GM19035 (cell line): ENCODE data around the gene ALPK3.

Experiments
- ATAC-seq: cut with Tn5 transposase; IDR thresholded peaks from one replicate; pipeline ENCODE4 v1.9.1; 2021; ENCODE audit not compliant: unreplicated experiment

ALPK3 gene

GRCh38 chr15:84821501-84822021, 4.4 kb downstream of the ALPK3 start:
- no peak for ATAC-seq

- no peak for ATAC-seq
Observed at GRCh38 chr15:84822653-84823281, 5.6 kb downstream of the ALPK3 start.

- no peak for ATAC-seq
Observed at GRCh38 chr15:84823282-84823878, 6.2 kb downstream of the ALPK3 start.

- ATAC-seq, result no peak
Observed at GRCh38 chr15:84824260-84825007, 7.3 kb downstream of the ALPK3 start.

GRCh38 chr15:84826369-84826823, 9.2 kb downstream of the ALPK3 start:
- ATAC-seq, result no peak

GRCh38 chr15:84827246-84827645, 10.1 kb downstream of the ALPK3 start:
- ATAC-seq, result no peak

GRCh38 chr15:84828086-84828908, 11.1 kb downstream of the ALPK3 start:
- ATAC-seq, result no peak

GRCh38 chr15:84829428-84829827, 12.3 kb downstream of the ALPK3 start:
- no peak for ATAC-seq

- ATAC-seq, result no peak
Observed at GRCh38 chr15:84830036-84830435, 12.9 kb downstream of the ALPK3 start.

- no peak for ATAC-seq
Observed at GRCh38 chr15:84831028-84831427, 13.9 kb downstream of the ALPK3 start.

- ATAC-seq, result no peak
Observed at GRCh38 chr15:84831613-84832012, 14.5 kb downstream of the ALPK3 start.

- no peak for ATAC-seq
Observed at GRCh38 chr15:84832448-84833040, 15.4 kb downstream of the ALPK3 start.

GRCh38 chr15:84833447-84834228, 16.5 kb downstream of the ALPK3 start:
- no peak for ATAC-seq

- ATAC-seq, result no peak
Observed at GRCh38 chr15:84834229-84834955, 17.2 kb downstream of the ALPK3 start.

GRCh38 chr15:84834969-84835368, 17.8 kb downstream of the ALPK3 start:
- ATAC-seq, result no peak

GRCh38 chr15:84835661-84836337, 18.6 kb downstream of the ALPK3 start:
- no peak for ATAC-seq

GRCh38 chr15:84836844-84837243, 19.7 kb downstream of the ALPK3 start:
- no peak for ATAC-seq

- ATAC-seq, result no peak
Observed at GRCh38 chr15:84839714-84840113, 22.6 kb downstream of the ALPK3 start.

GRCh38 chr15:84840255-84840654, 23.1 kb downstream of the ALPK3 start:
- no peak for ATAC-seq
